ENCODE results near the gene KCNK3.

Gene KCNK3

GRCh38 chr2:26668041-26668440 is 24.5 kb upstream of the KCNK3 start:
- no peak for DNase-seq

GRCh38 chr2:26668856-26669750 is 23.4 kb upstream of the KCNK3 start:
- no peak for DNase-seq

GRCh38 chr2:26670171-26670570 is 22.4 kb upstream of the KCNK3 start:
- no peak for DNase-seq

- no peak for DNase-seq
Observed at GRCh38 chr2:26670931-26671460, 21.5 kb upstream of the KCNK3 start.

- DNase-seq: no peak
Observed at GRCh38 chr2:26671691-26672090, 20.8 kb upstream of the KCNK3 start.

- no peak for DNase-seq
Observed at GRCh38 chr2:26672112-26672817, 20.3 kb upstream of the KCNK3 start.

GRCh38 chr2:26672818-26673393 is 19.6 kb upstream of the KCNK3 start:
- DNase-seq: no peak

GRCh38 chr2:26674002-26674751 is 18.3 kb upstream of the KCNK3 start:
- DNase-seq: no peak

- no peak for DNase-seq
Observed at GRCh38 chr2:26674771-26675170, 17.8 kb upstream of the KCNK3 start.

- DNase-seq: no peak
Observed at GRCh38 chr2:26675651-26676255, 16.8 kb upstream of the KCNK3 start.

- DNase-seq: no peak
Observed at GRCh38 chr2:26678035-26678434, 14.5 kb upstream of the KCNK3 start.

GRCh38 chr2:26679867-26680266 is 12.7 kb upstream of the KCNK3 start:
- DNase-seq: no peak

GRCh38 chr2:26681656-26682055 is 10.9 kb upstream of the KCNK3 start:
- no peak for DNase-seq

- DNase-seq: no peak
Observed at GRCh38 chr2:26682155-26682554, 10.4 kb upstream of the KCNK3 start.

GRCh38 chr2:26683583-26683982 is 8.9 kb upstream of the KCNK3 start:
- DNase-seq: no peak

GRCh38 chr2:26685341-26685740 is 7.2 kb upstream of the KCNK3 start:
- DNase-seq: no peak

- DNase-seq: no peak
Observed at GRCh38 chr2:26685989-26686839, 6.3 kb upstream of the KCNK3 start.

GRCh38 chr2:26687328-26687727 is 5.2 kb upstream of the KCNK3 start:
- DNase-seq: no peak

GRCh38 chr2:26687801-26688200 is 4.7 kb upstream of the KCNK3 start:
- no peak for DNase-seq

- no peak for DNase-seq
Observed at GRCh38 chr2:26691161-26691560, 1.4 kb upstream of the KCNK3 start.

GRCh38 chr2:26691881-26692278 is 642 bp upstream of the KCNK3 start:
- DNase-seq: no peak
